Measurements from ENCODE around the gene ST6GALNAC6.
"Not testable (repeated sequence)": the region's sequence is repeated elsewhere in the genome, so short reads cannot be mapped to it uniquely, and the experiment has no call there.

Gene ST6GALNAC6

DNA sequence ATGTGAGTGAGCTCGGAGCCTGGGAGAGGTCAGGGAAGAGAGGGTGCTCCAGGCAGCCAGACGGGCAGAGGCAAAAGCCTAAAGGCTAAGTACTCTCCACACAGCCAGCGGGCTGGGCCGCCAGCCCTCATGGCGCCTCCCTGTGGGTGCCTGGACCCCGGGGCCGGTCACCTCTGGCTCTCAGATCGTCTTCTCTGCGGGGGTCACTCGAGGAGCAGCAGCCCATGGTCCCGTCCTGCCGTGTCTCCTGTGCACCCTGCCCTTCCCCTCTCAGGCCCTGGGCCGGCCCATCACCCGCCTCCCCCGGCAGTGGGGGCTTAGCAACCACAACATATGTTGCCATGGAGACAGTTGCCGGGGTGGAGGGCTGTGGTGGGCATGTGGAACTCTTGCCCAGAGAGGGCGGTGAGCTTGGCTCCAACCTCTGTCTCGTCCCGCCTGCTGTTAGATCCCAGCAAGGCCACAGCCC, 26.1 kb downstream of the ST6GALNAC6 start:
- no peak for DNase-seq (ENCODE audit: low read depth)

DNA sequence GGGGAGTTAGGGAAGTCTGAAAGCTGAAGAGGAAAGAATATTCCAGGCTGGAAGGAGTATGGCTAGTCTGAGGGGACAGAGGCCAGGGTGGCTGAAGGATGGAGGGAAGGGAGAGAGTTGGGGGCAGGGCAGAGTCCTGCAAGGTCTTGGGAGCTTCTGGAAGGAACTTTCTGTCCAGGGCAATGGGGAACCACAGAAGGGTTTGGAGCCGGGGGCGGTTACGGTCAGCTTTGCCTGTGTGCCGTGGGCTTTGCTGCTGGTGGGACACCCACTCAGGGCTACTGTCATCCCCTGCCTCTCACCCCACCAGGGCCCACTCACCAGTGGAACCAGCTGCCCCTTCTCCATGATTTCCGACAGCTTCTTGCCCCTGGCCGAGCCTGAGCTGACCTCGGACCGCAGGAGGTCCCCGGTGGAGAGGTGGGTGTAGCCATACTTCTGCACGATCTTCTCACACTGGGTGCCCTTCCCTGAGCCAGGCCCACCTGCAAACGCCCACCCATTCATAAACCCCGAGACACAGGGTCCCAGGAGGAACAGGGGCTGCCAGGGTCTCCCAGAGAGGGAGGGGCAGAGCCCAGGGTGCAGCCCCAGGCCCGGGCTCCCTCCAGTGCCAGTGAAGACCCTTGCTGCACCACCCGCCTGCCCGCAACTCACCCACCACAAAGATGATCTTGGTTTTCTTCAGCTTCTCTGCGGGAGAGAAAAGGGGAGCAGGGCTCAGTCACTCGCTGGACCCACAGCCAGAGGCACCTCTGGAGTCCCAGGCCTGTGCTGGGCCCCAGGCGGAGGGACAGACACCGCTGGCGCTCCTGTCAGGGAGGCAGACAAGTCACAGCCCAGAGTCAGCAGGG, 26.8 kb downstream of the ST6GALNAC6 start:
- no peak for DNase-seq (ENCODE audit: low read depth)

DNA sequence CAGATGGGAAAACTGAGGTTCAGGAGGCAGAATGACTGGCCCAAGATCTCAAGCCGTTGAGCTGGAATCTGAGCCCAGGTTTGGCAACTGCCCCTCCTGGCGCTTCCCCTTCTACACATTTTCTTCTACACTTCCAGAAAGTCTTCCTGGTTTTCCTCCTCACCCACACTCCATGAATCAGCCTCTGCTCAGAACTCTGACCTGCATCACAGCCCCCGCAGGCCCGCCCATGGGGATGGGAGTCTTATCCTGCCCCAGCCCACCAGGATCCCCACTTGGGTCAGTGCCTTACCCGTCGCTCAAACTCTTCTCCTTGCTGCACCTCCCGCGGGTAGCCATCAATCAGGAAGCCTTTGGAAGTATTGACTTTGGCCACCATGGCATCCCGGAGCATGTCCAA, 27.9 kb downstream of the ST6GALNAC6 start:
- no peak for DNase-seq (ENCODE audit: low read depth)

DNA sequence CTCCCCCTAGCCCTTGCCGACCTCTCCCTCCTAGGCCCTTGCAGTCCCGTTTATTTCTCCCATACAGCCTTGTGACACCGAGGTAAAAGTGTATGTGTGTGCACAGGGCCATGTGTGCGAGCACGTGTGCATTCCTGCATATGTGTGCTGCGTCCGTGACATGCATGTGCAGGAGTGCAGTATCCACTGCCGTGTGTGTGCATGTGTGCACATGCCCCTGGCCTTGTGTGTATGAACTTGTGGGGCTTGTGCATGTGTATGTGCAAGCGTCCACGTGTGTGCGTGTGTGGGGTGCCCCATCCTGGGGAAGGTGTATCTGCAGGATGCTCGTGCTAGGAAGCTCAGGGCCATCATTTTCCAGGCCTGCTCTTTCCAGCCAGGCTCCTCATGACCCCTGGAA, 28.5 kb downstream of the ST6GALNAC6 start:
- no peak for DNase-seq (ENCODE audit: low read depth)

DNA sequence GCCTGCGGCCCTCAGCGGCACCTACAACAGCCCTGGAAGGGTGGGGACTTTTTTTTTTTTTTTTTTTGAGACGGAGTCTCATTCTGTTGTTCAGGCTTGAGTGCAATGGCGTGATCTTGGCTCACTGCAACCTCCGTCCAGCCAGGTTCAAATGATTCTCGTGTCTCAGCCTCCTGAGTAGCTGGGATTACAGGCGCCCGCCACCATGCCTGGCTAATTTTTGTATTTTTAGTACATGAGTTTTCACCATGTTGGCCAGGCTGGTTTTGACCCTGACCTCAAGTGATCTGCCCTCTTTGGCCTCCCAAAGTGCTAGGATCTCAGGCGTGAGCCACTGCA, 29.3 kb downstream of the ST6GALNAC6 start:
- not testable (repeated sequence) for DNase-seq (ENCODE audit: low read depth)

DNA sequence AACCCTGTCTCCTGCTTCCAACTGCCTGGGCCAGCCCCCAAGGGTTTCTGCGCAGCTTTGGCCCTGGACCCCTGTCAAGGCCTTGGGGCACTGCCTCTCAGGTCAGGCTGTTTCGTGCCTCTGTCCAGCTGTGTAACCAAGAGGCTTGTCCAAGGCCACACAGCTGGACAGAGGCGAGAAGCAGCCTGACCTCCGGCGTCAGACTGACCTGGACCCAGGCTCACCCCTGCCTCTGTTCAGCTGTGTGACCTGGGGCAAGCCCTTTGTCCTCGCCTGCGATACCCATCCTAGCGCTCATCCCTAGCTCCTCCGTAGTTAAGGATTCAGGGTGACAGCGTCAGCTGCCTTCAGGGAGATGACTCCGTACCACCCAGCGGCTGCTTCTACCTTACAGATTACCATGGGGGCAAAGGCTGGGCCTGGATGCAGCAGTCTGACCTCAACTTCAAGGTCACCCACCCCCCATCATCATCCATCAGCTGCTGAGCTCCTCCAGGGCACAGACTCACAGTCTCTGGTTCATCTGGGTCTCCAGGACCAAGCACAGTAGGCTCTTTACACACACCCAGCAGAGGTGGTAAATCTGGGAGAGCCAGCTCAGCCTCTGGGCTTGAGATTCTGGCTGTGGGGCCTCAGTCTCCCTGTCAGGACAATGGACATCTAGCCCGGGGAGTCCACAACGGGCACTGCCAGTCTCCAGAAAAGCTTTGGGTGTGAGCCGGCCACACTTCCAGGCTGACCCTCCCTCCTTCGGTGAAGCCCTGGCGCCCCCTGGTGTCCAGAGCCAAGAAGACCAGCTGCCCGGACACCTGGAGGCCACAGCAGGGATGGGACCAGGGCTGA, 29.9 kb downstream of the ST6GALNAC6 start:
- peak; percentile 56 for DNase-seq (ENCODE audit: low read depth)

DNA sequence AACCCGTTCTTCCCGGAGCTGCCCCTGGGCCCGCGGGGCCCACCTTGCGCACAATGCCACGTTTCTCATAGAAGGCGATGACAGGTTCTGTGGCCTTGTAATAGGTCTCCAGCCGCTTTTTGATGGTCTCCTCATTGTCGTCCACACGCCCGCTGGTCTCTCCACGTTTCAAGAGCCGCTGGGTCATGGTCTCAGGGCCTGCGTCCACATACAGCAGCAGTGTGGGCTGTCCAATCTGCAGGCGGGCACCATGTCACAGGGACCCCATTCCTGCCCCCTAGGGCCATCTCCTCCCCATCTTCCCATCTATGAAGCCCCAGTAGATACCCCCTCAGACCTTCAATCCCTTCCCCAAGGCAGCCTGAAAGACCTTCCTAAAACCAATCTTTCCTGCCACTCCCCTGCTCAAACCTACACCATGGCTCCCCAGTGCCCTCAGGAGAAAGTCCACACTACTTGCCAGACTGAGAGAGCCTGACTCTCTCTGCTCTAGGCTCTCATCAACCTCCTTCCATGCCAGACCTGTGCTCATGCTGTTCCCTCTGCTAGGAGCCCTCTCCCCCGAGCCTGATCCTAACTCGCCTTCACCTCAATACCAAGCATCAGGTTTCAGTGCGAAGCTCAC, 31.0 kb downstream of the ST6GALNAC6 start:
- no peak for DNase-seq (ENCODE audit: low read depth)

DNA sequence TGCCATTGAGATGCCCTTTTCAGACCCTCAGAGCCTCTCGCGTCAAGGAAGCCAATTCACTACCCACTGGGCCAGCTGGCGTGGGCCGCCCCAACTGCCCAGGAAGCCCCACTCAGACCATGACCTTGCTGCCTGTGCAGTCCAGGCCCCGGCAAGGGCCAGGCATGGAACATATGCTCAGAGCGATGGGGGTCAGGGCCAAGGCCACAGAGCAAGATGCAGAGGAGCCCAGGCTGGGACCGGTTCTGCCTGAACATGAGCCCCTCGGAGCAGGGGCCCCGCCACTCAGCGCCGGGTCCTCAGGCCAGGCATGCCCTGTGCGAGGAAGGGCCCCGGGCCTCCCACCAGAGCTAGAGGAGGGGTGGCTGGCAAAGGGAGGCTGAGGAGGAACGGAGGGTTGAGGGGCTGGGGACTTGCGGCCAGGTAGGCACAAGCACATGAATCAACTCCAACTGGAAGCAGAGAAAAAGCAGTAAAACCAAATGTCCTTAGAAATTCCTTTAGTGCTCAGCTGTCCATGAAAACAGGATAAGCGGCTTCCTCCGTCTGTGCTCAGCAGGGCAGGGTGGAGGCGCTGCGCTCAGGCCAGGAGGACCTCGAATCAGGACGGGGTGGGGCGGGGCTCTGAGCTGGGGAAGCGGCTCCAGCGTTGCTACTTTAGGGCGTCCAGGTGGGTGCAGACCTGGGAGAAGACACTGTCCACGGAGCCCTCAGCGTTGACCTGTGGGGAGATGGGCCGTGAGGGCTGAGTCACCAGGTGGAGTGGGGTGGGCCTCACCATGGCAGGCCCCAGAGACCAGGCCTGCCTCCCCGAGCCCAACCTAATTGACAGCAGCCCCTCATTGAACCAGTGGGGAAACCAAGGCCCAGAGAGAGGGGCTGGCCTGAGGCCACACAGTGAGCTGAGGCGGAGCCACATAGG, 31.8 kb downstream of the ST6GALNAC6 start:
- DNase-seq (ENCODE audit: low read depth) = no peak

DNA sequence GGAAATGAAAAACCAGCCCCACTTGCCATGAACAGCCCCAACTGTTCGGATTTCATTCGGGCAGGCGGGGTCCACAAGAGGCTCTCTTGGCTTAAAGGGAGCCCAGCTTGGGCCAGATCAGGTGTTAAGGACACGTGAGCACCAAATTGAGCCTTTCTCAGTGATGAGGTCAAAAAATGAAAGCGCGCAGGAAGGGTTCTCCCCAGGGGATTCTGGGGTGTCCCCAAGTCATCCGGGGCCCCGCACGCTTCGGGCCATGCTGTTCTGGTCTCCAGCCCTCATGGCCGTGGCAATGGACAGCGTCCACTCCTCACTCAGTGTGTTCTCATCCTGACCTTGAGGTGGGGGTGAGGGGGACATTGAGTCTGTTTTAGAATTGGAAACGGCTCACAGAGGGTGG, 32.9 kb downstream of the ST6GALNAC6 start:
- no peak for DNase-seq (ENCODE audit: low read depth)

DNA sequence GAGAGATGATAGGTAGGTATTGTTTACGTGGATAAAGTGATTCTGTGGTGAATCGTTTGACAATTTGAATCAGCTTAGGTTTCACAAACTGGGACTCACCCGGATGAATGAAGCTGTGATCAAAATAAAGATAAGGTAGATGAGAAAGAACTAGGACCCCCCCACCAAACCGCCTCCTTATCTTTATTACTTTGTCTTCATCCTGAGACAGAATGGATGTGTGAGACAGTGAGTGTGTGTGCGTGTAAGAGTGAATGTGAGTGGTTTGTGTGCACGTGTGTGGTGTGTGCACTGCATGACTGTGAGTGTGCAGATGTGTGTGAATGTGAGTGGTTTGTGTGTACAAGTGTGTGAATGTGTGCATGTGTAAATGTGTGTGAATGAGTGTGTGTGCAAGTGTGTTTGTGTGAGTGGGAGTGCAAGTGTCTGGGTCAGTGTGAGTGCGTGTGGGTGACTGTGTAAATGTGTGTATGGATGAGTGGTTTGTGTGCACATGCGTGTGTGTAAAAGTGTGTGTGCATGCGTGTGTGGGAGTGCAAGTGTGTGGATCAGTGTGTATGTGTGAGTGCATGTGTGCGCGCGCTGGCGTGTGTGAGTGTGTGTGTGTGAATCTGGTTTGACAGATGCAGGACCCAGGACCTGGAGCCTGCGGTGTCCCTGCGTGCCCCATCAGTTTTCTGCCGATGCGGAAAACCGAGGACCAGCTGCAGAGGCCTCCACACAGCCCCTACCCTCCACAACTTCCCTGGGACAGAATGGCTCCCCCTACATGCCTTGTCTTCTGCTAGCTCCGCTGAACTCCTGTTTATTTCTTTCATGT, 33.5 kb downstream of the ST6GALNAC6 start:
- no peak for DNase-seq (ENCODE audit: low read depth)

DNA sequence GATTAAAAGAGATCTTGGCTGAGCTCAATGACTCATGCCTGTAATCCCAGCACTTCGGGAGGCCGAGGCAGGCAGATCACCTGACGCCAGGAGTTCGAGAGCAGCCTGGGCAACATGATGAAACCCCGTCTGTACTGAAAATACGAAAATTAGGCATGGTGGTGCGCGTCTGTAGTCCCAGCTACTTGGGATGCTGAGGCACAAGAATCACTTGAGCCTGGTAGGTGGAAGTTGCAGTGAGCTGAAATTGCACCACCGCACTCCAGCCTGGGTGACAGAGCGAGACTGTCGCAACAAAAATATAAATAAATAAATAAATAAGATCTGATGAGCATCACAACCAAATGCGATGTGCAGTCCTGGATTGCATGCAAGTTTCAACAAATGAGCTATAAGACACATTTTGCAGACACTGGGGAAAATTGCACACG, 36.2 kb downstream of the ST6GALNAC6 start:
- DNase-seq (ENCODE audit: low read depth) = no peak

DNA sequence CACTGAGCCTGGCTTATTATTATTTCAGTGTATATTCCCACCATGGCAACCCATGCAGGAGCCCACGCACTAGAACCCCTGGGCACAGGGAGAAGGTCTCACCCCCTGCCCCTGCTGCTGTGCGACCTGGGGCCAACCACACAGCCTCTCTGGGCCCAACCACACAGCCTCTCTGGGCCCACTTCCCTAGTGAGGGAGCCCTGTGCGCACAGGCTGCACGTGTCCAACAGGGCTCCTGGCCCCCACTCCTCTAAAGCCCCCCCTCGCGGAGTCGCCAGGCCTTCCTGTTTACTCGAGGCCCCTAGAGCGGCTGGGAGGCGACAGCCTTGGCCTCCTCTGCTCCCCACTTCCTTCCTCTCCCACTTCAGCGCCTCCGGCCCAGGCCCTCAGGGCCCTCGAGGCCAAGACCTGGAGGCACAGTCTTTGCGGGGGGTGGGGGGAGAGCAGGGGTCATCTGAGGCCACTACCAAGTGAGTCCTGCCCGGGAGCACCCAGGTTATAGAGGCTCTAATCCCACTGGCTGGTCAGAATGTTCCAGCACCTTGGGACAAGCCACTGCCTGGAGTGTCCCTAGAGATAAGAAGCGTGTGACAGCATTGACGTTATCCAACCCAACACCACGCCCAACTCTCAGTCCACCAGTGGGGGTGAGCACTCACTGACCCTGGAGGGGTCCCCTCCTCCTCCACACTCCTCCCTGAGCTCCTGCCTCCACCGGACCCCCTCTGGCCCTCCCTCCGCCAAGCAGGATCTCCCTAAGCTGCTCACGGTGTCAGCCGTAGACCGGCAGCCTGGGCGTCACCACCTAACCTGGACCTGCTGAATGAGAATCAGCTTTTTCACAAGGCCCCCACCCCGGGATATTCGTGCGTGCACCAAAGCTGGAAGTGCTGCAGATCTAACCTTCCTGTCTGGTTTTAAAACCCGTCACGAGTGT, 37.1 kb downstream of the ST6GALNAC6 start:
- peak; percentile 96 for DNase-seq (ENCODE audit: low read depth)

DNA sequence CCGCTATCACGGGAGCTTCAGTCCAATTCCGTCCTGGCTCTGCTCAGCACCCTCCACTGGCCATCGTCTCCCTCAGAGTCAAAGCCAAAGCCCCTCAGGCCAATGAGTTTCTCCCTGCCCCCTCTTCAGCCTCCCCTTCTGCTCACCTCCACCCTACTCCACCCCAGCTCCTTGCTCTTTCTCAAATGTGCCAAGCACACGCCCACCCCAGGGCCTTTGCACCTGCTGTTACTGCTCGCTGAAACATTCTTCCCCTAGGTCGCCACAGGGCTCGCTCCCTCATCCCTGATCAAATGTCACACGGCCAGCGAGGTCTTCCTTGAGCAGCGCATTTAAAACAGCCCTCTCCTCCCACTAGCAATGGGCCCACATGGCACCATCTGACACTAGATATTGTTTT, 38.6 kb downstream of the ST6GALNAC6 start:
- DNase-seq (ENCODE audit: low read depth) = no peak

DNA sequence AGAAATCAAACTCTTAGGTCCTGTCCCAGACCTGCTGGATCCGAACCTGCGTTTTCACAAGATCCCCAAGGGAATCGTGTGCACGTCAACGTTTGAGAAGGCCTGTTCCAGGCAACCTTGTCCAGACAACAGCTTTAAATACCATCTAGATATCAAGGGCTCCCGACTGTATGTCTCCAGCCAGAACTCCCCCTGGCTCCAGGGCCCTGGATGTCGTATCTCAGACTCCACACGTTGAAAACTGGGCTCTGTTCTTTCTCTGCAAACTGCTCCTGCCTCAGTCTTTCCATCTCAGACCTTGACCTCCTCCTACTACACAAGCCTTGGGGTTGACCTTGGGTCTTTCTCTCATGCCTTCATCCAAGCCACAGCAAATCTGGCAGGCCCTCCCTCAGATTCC, 39.1 kb downstream of the ST6GALNAC6 start:
- DNase-seq (ENCODE audit: low read depth) = no peak

DNA sequence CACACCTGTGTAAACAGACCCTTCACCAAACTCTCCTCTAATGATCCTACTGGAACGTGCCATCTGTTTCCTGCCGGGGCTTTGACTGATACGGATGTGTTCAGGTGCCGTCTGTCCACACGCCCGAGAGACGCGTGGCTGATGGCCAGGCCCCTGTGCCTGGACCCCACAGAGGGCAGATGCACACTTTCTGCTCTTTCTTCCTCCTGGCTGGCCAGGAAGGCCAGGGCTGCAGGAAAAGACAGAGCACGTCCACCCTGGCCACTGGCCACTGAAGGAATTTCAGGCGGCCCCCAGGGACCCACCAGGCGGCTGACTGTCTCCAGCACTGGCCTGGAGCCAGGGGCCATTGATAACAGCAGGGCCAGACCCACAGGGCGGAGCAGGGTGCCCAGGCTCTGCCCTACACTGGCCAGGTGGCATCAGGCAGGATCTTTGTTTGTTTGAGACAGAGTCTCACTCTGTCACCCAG, 41.3 kb downstream of the ST6GALNAC6 start:
- peak; percentile 48 for DNase-seq (ENCODE audit: low read depth)

DNA sequence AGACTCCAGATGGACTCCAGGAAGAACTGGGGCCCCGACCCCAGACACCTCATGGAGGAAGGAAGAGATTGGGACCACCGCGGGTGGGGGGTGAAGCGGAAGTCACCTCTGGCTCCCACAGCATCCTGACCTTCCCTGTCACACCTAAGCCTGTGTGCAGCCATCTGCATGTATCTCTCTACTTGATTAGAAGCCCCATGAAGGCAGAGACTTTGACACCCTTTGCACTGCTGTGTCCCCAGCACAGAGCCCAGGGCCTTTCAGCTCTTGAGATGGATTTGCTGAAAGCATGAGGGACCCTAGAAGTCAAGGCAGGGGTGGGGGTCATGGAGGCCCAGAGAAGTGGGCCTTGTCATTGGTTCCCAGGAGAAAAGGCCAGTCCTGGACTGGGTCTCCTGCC, 42.1 kb downstream of the ST6GALNAC6 start:
- no peak for DNase-seq (ENCODE audit: low read depth)

DNA sequence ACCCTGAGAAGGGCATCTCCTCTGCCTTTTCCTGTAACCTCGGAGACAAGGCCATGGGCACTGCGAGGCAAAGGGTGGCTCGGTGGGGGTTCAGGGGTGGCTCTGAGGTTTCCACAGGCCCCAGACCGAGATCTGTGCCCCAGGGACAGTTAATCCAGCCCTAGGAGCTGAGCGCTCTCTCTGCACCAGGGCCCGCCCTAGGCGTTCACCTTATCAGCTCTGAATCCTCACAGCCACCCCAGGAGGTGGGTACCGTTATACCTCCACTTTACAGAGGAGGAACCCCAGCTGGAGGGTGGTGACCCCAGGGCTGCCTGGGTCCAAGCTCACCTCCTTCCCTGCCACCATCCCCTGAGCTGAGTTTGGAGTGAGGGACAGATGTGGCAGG, 42.7 kb downstream of the ST6GALNAC6 start:
- no peak for DNase-seq (ENCODE audit: low read depth)

DNA sequence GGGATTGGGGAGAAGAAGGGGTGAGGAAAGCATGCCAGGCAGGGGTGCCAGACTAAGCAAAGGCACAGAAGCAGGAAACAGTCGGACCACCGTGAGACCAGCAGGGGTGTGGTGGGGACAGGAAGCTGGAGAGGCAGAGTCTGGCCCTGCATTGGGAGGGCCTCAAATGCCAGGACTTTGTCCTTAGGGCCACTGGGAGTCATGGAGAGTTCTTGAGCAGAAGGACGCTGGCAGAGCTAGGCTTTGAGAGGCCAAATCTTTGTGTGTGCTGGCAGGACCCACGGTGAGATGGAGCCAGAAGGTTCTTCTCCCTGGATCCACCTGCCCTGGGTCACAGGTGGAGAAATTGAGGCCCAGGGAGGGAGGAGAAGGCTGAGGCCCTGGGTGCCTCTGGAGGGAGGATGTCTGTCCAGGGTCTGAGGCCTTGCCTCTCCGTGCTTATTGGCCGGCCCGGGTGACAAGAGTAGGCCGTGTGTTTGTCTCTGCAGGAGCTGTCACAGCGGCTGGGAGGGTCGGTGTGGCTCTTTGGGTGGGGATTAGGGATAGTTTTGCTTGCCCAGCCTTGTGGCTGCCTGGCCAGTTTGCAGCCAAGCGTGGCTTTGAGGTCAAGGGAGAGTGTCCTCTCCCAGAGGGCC, 43.2 kb downstream of the ST6GALNAC6 start:
- no peak for DNase-seq (ENCODE audit: low read depth)

DNA sequence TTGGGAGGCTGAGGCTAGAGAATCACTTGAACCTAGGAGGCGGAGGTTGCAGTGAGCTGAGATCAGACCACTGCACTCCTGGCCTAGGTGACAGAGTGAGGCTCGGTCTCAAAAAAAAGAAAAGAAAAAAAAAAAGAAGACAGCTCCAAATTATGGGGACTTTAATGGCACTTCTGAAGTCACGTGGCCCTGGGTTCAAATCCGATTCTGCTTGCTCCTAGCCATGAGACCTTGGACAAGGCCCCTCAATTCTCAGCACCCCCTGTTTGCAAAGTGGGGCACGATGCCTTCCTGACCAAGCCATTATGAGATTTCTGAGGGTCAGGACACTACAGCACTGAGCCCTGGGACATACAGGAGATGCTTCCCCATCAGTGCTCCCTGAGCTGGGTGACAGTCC, 43.9 kb downstream of the ST6GALNAC6 start:
- no peak for DNase-seq (ENCODE audit: low read depth)
